ENCODE results near the gene NALCN.

DNA sequence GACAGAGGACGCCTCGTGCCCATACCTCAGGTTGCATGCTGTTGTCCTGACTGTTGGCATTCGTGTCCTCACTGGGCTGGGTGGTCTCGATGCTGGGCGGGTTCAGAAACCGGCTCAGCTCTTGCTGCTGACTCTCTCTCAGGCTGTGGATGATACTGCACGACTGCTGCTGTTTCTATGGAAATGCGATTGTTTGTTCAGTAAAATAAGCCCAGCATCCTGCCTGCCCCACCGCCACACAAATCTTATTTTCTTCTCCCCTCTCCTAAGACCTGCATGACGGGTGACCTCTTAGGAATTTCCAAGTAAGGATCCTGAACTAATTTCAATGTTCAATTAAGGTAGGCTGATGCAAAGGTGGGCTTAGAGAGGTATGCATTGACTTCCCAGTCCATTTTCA, 356.5 kb downstream of the NALCN start:
- no peak for TF ChIP-seq CTCF (IDR thresholded peaks at IDR 0.05)
- TF ChIP-seq POLR2A (IDR thresholded peaks at IDR 0.05): no peak

Measured in uterus (tissue), 2 donors.